CD4-positive, CD25-positive, alpha-beta regulatory T cell (primary cell): ENCODE results near the gene RIN3. TPM values are rescaled to one million over a fixed set of nuclear protein-coding genes. Genes with fewer than 3 reads are reported as not detected.

Experiments
- ATAC-seq, 2 donors: fragments of 150-1000 bp; cut with Tn5 transposase; one replicate each; pipeline ENCODE4 v1.10.0; 2021; ENCODE audit warnings: low read depth in 2 of 2, moderate number of reproducible peaks in 2 of 2, moderate library complexity in 1 of 2
- DNase-seq, 3 donors: peaks; one replicate each; pipeline versions ENCODE4 v3.0.0 to v3.0.0-alpha.2; 2012 to 2022; ENCODE audit warnings: mixed read lengths in 1 of 3
- H3K27ac ChIP-seq: one replicate; pipeline ENCODE4 v1.7.0; 2013; ENCODE audit warnings: mild to moderate bottlenecking, low read length; ENCODE audit not compliant: insufficient read depth, poor library complexity, severe bottlenecking
- H3K27me3 ChIP-seq: one replicate; pipeline ENCODE4 v1.7.0; 2013; ENCODE audit warnings: low read length; ENCODE audit not compliant: control insufficient read depth, insufficient read depth
- H3K36me3 ChIP-seq: one replicate; pipeline ENCODE4 v1.7.0; 2013; ENCODE audit warnings: mild to moderate bottlenecking, low read length, moderate library complexity; ENCODE audit not compliant: control insufficient read depth, insufficient read depth
- H3K4me1 ChIP-seq: 2 replicates; pipeline ENCODE4 v1.7.0; 2013; ENCODE audit warnings: mild to moderate bottlenecking, low read length; ENCODE audit not compliant: insufficient read depth, control insufficient read depth, poor library complexity, severe bottlenecking
- H3K4me3 ChIP-seq: one replicate; pipeline ENCODE4 v1.7.0; 2013; ENCODE audit warnings: low read depth, mild to moderate bottlenecking, low read length, moderate library complexity
- H3K9me3 ChIP-seq, 2 experiments: 1 replicate in 1 of 2; 2 replicates in 1 of 2; pipeline ENCODE4 v1.7.0; 2013; ENCODE audit warnings: low read length in 2 of 2, mild to moderate bottlenecking in 1 of 2, moderate library complexity in 1 of 2; ENCODE audit not compliant: control insufficient read depth in 2 of 2
- H3K27ac Mint-ChIP-seq, 3 donors: one replicate each; pipeline ENCODE4 v1.8.0; 2020 to 2022; ENCODE audit warnings: mild to moderate bottlenecking in 3 of 3, mixed read lengths in 3 of 3, moderate library complexity in 2 of 3
- H3K27me3 Mint-ChIP-seq: one replicate; pipeline ENCODE4 v1.8.0; 2022; ENCODE audit warnings: mild to moderate bottlenecking, mixed read lengths
- H3K36me3 Mint-ChIP-seq: one replicate; pipeline ENCODE4 v1.8.0; 2020; ENCODE audit warnings: mixed read lengths
- H3K4me1 Mint-ChIP-seq, 4 donors: one replicate each; pipeline ENCODE4 v1.8.0; 2020 to 2022; ENCODE audit warnings: mixed read lengths in 4 of 4, mild to moderate bottlenecking in 1 of 4
- H3K4me3 Mint-ChIP-seq, 4 donors: one replicate each; pipeline ENCODE4 v1.8.0; 2020 to 2022; ENCODE audit warnings: mild to moderate bottlenecking in 4 of 4, mixed read lengths in 4 of 4, moderate library complexity in 3 of 4
- H3K9me3 Mint-ChIP-seq, 7 donors: one replicate each; pipeline ENCODE4 v1.8.0; 2020 to 2022; ENCODE audit warnings: mixed read lengths in 7 of 7, mild to moderate bottlenecking in 3 of 7, moderate library complexity in 2 of 7
- polyA plus RNA-seq, 4 donors: library from polyadenylated mRNA; unstranded; fragments of 300-500 nt; fragmentation: Illumina TruSeq; gene quantifications; one replicate each; pipeline ENCODE4 v1.2.3, GENCODE V29; 2021
- total RNA-seq: library from RNA; stranded (reverse); gene quantifications from one replicate; pipeline ENCODE4 v1.2.3, GENCODE V29; 2022

Gene RIN3
- total and polyA plus RNA-seq, 5 donors from 2014 or later = 21.0 to 120 (median 25.0) TPM

DNA sequence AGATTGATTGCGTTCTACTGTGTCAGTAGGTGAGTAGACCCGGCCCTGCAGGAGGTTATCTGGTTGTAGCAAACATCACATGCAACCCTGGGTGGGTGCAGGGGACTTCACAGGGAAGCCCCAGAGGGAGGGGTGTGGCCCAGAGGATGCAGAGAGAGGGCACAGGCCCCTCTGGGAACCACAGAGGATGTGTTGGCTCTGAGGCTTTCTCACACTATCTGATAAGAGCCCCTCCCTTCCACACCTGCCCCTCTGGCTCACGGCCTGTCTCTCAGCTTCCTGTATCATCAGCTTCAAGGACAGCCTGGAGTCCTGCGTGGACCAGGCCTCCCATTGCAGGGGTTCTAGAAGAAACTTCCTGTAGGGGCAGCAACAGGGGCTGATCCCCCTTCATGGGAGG is 101.9 kb downstream of the RIN3 start:
- peak; percentile 50 to 98 (median 83) for DNase-seq
- ATAC-seq = peak; percentile 92 to 97
- no peaks in the 10 kb centered on the region for H3K36me3 ChIP-seq
- no peaks in the 10 kb centered on the region for H3K27me3 Mint-ChIP-seq
- H3K4me3 ChIP-seq = peak overlapping the region; percentile 66
- H3K27ac ChIP-seq = peak overlapping the region; percentile 73
- H3K4me1 Mint-ChIP-seq = peaks cover 31 to 65% (median 43%) of the 10 kb centered on the region in 4 donors
- H3K9me3 Mint-ChIP-seq = peaks cover 0 to 5% (median 0%) of the 10 kb centered on the region in 7 donors
- no peaks in the 10 kb centered on the region for H3K9me3 ChIP-seq
- H3K4me3 Mint-ChIP-seq = peak overlapping the region; percentile 16 to 86 (median 79)
- peaks cover 41% of the 10 kb centered on the region for H3K4me1 ChIP-seq
- H3K27me3 ChIP-seq = no peaks in the 10 kb centered on the region
- peaks cover 6% of the 10 kb centered on the region for H3K36me3 Mint-ChIP-seq
- peak overlapping the region; percentile 90 to 98 (median 98) for H3K27ac Mint-ChIP-seq

DNA sequence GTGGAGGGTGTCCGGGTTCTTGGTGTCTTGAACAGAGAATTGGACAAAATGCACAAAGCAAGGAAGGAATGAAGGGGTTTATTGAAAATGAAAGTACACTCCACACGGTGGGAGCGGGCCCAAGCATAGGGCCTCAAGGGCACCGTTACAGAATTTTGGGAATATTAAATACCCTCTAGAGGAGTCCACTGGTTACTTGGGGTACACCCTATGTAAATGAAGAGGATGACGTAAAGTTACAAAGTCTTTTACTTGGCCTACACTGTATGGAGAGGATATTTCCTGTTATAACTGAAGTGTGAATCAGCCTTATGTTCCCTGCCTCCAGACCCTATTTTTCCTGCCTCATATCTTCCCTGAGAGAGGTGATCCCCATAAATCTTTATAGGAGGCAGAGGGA is 102.6 kb downstream of the RIN3 start:
- peaks cover 6% of the 10 kb centered on the region for H3K36me3 Mint-ChIP-seq

DNA sequence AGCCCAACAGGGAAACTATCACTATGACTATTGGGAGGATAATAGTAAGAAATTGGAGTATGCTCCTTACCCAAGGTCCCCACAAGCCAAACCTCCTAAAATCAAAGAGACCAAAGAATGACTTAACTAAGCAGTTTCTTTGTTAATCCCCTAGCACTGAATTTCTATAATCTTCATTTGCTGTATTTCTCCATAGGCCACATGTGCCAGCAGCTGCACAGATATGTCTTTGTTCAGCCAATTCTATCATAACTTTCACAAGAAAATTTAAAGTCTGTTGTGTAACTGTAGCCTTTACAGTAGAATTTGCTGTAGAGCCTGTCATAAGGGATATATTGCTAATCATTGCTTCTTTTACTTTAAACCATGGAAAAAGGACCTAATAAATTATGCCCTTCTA is 104.0 kb downstream of the RIN3 start:
- H3K4me3 ChIP-seq = no peak overlapping the region
- peaks cover 41% of the 10 kb centered on the region for H3K4me1 ChIP-seq
- Mint-ChIP-seq H3K4me3 (peak overlapping the region in 1 of 4 donors; percentile 9), H3K27ac (peak overlapping the region in 2 of 3 donors; percentile 45 to 51), H3K27me3 (no peaks in the 10 kb centered on the region), H3K4me1 (peaks cover 29 to 49% (median 37%) of the 10 kb centered on the region in 4 donors), H3K36me3 (peaks cover 10% of the 10 kb centered on the region), H3K9me3 (peaks cover 0 to 15% (median 6%) of the 10 kb centered on the region in 7 donors)
- no peak overlapping the region for H3K27ac ChIP-seq
- no peaks in the 10 kb centered on the region for H3K27me3 ChIP-seq
- no peaks in the 10 kb centered on the region for H3K36me3 ChIP-seq
- H3K9me3 ChIP-seq = peaks cover 8 to 11% of the 10 kb centered on the region in 2 experiments
- ATAC-seq = no peak
- DNase-seq = no peak

More for the DNA sequence above, 102.6 kb downstream of the RIN3 start:
- H3K4me1 Mint-ChIP-seq = peaks cover 31 to 61% (median 41%) of the 10 kb centered on the region in 4 donors
- Histone ChIP-seq H3K9me3 (no peaks in the 10 kb centered on the region), H3K4me1 (peaks cover 41% of the 10 kb centered on the region), H3K4me3 (peak overlapping the region; percentile 66), H3K27me3 (no peaks in the 10 kb centered on the region), H3K36me3 (no peaks in the 10 kb centered on the region), H3K27ac (peak overlapping the region; percentile 73)
- peaks cover 0 to 5% (median 1%) of the 10 kb centered on the region in 7 donors for H3K9me3 Mint-ChIP-seq
- DNase-seq = peak in 1 of 3 donors; percentile 18
- H3K27me3 Mint-ChIP-seq = no peaks in the 10 kb centered on the region
- peak overlapping the region; percentile 16 to 86 (median 79) for H3K4me3 Mint-ChIP-seq
- ATAC-seq = no peak
- H3K27ac Mint-ChIP-seq = peak overlapping the region; percentile 90 to 98 (median 98)

DNA sequence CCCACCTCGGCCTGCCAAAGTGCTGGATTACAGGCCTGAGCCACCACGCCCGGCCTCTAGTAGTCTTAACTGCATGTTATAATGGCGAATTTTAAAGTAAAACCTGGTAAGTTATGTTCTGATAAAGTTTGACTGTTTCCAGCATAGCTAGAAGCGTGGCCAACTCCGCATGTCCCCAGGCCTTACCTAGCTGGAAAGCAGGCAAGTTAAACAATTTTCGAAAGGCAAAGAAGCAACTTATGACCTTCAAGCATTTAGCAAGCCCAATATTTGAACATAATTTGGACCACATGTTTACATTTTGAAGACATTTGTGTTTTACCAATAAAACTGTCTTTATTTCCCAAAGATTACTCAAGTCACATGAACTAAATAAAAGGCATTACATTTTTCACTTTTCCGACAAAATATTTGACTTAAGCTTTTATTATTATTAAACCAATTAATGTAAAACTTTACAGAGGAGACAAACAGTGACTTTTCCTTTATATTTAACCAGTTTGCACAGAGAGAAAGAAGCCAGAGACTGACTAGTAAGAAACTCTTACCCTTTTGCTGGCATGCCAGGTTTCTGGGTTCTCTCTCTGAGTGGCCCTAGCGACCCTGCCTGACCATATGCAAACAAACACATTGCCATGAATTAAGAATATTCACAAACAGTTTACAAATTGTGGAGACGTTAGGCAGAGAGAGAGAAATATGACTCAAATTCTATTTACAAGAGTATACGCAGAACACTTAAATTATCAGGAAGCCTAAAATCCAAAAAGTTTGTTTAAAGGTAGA is 106.3 kb downstream of the RIN3 start:
- Histone ChIP-seq H3K9me3 (peaks cover 14 to 21% of the 10 kb centered on the region in 2 experiments), H3K4me1 (peaks cover 19% of the 10 kb centered on the region), H3K27me3 (no peaks in the 10 kb centered on the region), H3K36me3 (no peaks in the 10 kb centered on the region), H3K4me3 (no peak overlapping the region), H3K27ac (no peak overlapping the region)
- H3K4me3 Mint-ChIP-seq = no peak overlapping the region
- H3K9me3 Mint-ChIP-seq = peaks cover 2 to 29% (median 10%) of the 10 kb centered on the region in 7 donors
- DNase-seq (no peak), ATAC-seq (no peak)
- no peak overlapping the region for H3K27ac Mint-ChIP-seq
- peaks cover 17% of the 10 kb centered on the region for H3K36me3 Mint-ChIP-seq
- H3K4me1 Mint-ChIP-seq = peaks cover 15 to 26% (median 23%) of the 10 kb centered on the region in 4 donors
- no peaks in the 10 kb centered on the region for H3K27me3 Mint-ChIP-seq

DNA sequence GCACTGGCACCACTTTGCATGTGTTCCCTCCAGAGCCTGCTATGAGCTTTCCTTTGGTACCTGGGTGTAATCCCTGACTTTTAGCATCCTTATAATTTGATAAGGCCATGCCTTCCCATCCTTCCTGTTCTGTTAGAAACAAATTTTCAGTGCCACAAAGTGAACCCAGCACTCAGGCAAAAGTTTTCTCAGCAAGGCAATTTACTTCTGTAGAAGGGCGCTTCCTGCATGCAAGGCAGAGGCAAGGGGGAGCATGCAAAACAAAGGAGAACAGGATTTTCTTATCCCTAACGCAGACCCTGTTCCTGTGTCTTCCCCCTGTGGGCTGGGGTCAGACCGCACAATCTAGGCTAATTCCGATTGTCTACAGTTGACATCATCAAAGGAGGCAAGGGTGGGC is 108.7 kb downstream of the RIN3 start:
- ATAC-seq (no peak), DNase-seq (no peak)
- no peak overlapping the region for H3K27ac Mint-ChIP-seq
- Histone ChIP-seq H3K27ac (no peak overlapping the region), H3K27me3 (no peaks in the 10 kb centered on the region), H3K36me3 (no peaks in the 10 kb centered on the region), H3K9me3 (peaks cover 18 to 32% of the 10 kb centered on the region in 2 experiments), H3K4me1 (no peaks in the 10 kb centered on the region), H3K4me3 (no peak overlapping the region)
- H3K27me3 Mint-ChIP-seq = no peaks in the 10 kb centered on the region
- H3K4me3 Mint-ChIP-seq = no peak overlapping the region
- H3K4me1 Mint-ChIP-seq = peaks cover 3 to 5% (median 4%) of the 10 kb centered on the region in 4 donors
- H3K9me3 Mint-ChIP-seq = peaks cover 5 to 41% (median 23%) of the 10 kb centered on the region in 7 donors
- H3K36me3 Mint-ChIP-seq = peaks cover 22% of the 10 kb centered on the region

DNA sequence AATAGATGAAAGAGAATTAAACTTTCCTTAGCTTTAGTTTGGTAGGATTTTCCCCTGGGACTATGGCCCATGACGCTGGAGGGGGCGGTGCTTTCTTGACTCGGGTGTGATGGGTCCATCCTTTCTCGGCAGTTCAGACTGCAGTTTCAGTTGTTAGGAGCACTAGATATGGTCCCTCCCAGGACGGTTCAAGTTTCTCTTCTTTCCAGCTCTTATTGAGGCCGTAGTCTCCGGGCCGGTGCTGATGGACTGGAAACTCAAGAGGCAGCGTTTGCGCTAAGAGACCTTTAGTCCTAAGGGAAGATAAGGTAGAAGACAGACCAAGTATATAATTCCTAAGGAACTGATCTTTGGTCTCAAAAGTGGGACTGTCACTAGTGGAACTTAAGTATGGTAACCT is 111.2 kb downstream of the RIN3 start:
- Mint-ChIP-seq H3K27ac (peak overlapping the region in 1 of 3 donors; percentile 68), H3K9me3 (peaks cover 7 to 54% (median 24%) of the 10 kb centered on the region in 7 donors), H3K36me3 (peaks cover 32% of the 10 kb centered on the region), H3K27me3 (peaks cover 5% of the 10 kb centered on the region), H3K4me1 (peaks cover 0 to 4% (median 2%) of the 10 kb centered on the region in 4 donors), H3K4me3 (no peak overlapping the region)
- DNase-seq (no peak), ATAC-seq (no peak)
- H3K9me3 ChIP-seq = peaks cover 24 to 48% of the 10 kb centered on the region in 2 experiments
- H3K36me3 ChIP-seq = no peaks in the 10 kb centered on the region
- H3K4me3 ChIP-seq = no peak overlapping the region
- H3K4me1 ChIP-seq = no peaks in the 10 kb centered on the region
- H3K27ac ChIP-seq = no peak overlapping the region
- H3K27me3 ChIP-seq = no peaks in the 10 kb centered on the region

DNA sequence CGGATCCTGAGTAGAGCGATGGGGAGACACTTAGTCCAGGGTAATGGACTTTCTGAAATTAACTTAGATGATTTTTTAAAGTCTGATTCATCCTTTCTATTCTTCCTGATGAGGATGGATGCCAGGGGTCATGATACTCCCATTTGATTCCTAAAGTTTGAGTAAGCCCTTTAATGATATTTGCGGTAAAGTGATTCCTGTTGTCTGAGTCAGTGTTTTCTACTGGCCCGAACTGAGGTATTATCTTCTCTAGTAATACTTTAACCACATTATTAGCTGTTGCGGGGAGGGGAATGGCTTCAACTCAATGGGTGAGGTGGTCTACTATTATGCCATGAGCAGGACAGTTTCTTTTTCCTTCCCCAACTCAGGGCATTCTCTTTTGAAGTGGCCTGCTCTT is 111.6 kb downstream of the RIN3 start:
- Mint-ChIP-seq H3K4me3 (no peak overlapping the region), H3K36me3 (peaks cover 32% of the 10 kb centered on the region), H3K9me3 (peaks cover 7 to 54% (median 24%) of the 10 kb centered on the region in 7 donors), H3K27ac (no peak overlapping the region), H3K4me1 (peaks cover 0 to 5% (median 3%) of the 10 kb centered on the region in 4 donors), H3K27me3 (peaks cover 5% of the 10 kb centered on the region)
- ATAC-seq (no peak), DNase-seq (no peak)
- no peak overlapping the region for H3K4me3 ChIP-seq
- H3K4me1 ChIP-seq = no peaks in the 10 kb centered on the region
- H3K36me3 ChIP-seq = no peaks in the 10 kb centered on the region
- no peaks in the 10 kb centered on the region for H3K27me3 ChIP-seq
- H3K9me3 ChIP-seq = peaks cover 24 to 48% of the 10 kb centered on the region in 2 experiments
- no peak overlapping the region for H3K27ac ChIP-seq
